Measurements from ENCODE around the gene NSL1. TPM values are rescaled to one million over a fixed set of nuclear protein-coding genes. Genes with fewer than 3 reads are reported as not detected.
"Not testable (repeated sequence)": the region's sequence is repeated elsewhere in the genome, so short reads cannot be mapped to it uniquely, and the experiment has no call there.

The NSL1 gene
- total RNA-seq, 2 donors from 2014 or later, result 29.1 to 33.4 TPM

- intact Hi-C loops (cut with DNase I), result no loop called here
- no peak for DNase-seq (ENCODE audit: low spot score)
These were observed 70.0 kb downstream of the NSL1 start for GRCh38 chr1:212721388-212722247.

DNA sequence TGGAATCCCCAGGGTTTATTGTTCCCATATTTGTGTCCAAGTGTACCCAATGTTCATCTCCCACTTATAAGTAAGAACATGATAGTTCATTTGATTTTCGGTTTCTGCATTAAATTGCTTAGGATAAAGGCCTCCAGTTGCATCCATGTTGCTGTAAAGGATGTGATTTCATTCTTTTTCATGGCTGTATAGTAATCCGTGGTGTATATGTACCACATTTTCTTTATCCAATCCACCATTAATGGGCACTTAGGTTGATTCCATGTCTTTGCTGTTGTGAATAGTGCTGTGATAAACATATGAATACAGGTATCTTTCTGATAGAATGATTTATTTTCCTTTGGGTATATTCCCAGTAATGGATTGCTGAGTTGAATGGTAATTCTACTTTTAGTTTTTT lies 71.9 kb downstream of the NSL1 start:
- no peak for DNase-seq (ENCODE audit: low spot score)
- intact Hi-C loops (cut with DNase I), result no loop called here

DNA sequence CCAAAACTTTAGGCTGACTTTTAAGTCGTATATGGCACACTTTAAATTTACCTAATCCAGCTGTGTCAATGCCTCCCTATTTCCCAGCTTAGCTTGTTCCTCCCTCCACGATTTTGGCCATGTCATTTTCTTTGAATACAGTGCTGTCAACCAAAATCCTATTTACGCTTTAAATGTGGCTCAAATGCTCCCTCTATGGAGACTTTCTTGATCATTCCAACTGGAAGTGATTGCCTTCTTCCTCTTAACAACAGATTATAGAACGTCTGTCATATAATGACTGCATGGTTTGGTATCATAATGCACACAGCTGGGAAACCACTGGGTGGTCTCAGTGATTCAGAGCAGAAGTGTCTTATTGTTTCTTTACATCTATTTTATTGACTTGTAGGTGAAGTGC lies 73.1 kb downstream of the NSL1 start:
- intact Hi-C loops (cut with DNase I), result no loop called here

GRCh38 chr1:212716161-212716560 lies 75.4 kb downstream of the NSL1 start:
- intact Hi-C loops (cut with DNase I), result no loop called here
- no peak for DNase-seq (ENCODE audit: low spot score)

More for the DNA sequence above, 73.1 kb downstream of the NSL1 start:
- DNase-seq (ENCODE audit: low spot score), result no peak

DNA sequence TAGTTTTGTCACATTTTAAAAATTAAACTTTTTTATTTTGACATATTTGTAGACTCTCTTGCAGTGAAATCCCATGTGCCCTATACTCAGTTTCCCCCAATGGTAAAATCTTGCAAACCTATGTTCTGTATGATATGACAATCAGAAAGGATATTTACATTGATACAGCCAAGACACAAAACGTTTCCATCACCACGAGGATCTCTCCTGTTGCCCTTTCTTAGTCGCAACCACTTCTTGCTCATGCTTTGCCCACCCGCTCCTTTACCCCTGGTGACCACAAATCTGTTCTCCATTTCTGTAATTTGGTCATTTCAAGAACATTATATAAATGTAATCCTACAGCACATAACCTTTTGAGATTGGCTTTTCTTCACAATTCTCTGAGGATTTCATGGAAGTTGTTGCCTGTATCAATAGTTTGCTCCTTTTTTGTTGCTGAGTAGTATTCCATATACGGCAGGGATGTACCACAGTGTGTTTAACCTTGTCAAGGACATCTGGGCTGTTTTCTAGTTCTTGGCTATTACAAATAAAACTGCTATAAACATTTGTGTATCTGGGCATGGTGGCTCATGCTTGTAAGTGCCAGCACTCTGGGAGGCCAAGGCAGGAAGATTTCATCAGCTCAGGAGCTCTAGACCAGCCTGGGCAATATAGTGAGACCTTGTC lies 78.0 kb downstream of the NSL1 start:
- DNase-seq (ENCODE audit: low spot score), result no peak
- intact Hi-C loops (cut with DNase I), result no loop called here

- DNase-seq (ENCODE audit: low spot score), result no peak
- intact Hi-C loops (cut with DNase I), result no loop called here
These were observed 78.9 kb downstream of the NSL1 start for GRCh38 chr1:212712451-212713303.

DNA sequence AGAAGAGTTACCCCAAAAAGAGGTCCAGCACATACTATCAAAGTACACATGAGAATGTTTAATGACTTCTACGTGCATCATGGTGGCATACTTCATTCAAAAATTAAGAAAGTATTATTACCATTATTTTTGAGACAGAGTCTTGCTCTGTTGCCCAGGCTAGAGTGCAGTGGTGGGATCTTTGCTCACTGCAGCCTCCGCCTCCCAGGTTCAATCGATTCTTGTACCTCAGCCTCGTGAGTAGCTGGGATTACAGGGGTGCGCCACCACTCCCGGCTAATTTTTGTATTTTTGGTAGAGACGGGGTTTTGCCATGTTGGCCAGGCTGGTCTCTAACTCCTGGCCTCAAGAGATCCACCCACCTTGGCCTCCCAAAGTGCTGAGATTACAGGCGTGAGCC lies 79.6 kb downstream of the NSL1 start:
- intact Hi-C loops (cut with DNase I); DNase-seq (ENCODE audit: low spot score): not testable (repeated sequence)

DNA sequence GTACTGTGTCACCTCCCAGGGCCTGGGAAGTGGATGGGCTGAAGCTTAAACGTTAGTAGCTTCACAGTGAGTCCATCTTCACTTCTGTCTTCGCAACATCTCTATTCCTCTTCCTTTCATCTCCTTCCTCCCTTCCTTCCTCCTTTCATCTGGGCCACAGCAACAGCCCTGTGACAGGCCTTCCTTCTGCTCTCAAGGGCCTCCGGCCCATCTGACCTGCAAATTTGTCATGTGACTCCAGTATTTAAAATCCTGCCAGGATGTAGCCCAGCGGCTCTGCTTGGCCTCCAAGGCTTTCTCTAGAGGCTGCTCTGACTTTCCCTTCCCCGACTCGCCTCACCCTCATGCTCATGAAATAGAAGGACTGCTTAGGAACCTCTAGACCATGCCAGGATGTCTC lies 81.0 kb downstream of the NSL1 start:
- intact Hi-C loops (cut with DNase I), result no loop called here
- no peak for DNase-seq (ENCODE audit: low spot score)

GRCh38 chr1:212703991-212704564 lies 87.5 kb downstream of the NSL1 start:
- intact Hi-C loops (cut with DNase I), result no loop called here
- DNase-seq (ENCODE audit: low spot score), result no peak

DNA sequence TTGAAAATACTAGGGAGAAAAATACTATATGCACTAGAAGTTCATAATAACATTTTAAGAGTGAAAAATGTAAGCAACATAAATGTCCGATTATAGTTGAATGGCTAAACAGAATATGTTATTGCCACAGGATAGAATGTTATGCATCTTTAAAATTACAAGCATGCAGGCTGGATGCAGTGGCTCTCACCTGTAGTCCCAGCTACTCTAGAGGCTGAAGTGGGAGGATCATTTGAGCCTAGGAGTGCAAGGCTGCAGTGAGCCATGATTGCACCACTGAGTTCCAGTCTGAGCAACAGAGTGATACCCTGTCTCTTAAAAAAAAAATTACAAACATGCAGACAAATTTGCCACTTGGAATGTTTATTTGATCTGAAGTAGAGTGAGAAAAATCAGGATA lies 88.9 kb downstream of the NSL1 start:
- no peak for DNase-seq (ENCODE audit: low spot score)
- intact Hi-C loops (cut with DNase I), result no loop called here

- DNase-seq (ENCODE audit: low spot score), result no peak
- intact Hi-C loops (cut with DNase I), result no loop called here
These were observed 89.7 kb downstream of the NSL1 start for GRCh38 chr1:212701910-212702309.

- intact Hi-C loops (cut with DNase I), result no loop called here
- peak; percentile 90 for DNase-seq (ENCODE audit: low spot score)
These were observed 90.4 kb downstream of the NSL1 start for GRCh38 chr1:212700892-212701819.

- intact Hi-C loops (cut with DNase I), result no loop called here
- peak; percentile 92 for DNase-seq (ENCODE audit: low spot score)
These were observed 91.2 kb downstream of the NSL1 start for GRCh38 chr1:212700223-212700891.

DNA sequence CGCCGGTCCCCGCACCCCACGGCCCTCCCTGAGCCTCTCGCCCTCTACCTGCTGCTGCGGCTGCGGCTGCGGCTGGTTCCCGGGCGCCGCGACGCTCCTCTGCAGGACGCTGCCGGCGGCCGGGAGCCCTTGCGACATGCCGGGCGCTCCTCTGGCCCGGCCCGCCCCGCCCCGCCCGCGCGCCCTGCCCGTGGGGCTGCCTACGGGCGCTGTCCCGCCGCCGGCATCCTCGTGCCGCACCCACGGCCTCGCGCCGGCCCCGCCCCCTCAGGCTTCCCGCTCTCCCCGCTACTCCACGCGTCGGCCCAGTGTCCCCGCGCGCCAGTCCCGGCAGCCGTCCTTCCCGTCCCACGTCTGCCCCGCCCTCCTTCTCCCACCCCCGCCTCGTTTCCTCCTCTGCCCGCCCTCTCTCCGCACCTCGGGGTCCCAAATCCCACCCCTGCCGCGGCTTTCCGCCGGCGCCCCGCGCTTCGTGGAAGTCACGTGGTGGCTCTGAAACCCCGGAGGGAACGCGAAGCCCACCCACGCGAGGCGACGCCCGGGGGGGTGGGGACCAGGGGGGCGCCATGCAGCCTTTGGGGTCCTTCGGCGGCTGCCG lies 91.9 kb downstream of the NSL1 start, which contains the start of gene BATF3:
Gene BATF3, minus strand, starts transcription at position 216 of the 598 bp plus-strand sequence. Its CDS starts 78 bp downstream, at position 138.
- intact Hi-C loops (cut with DNase I), result no loop called here
- peak; percentile 91 for DNase-seq (ENCODE audit: low spot score)

DNA sequence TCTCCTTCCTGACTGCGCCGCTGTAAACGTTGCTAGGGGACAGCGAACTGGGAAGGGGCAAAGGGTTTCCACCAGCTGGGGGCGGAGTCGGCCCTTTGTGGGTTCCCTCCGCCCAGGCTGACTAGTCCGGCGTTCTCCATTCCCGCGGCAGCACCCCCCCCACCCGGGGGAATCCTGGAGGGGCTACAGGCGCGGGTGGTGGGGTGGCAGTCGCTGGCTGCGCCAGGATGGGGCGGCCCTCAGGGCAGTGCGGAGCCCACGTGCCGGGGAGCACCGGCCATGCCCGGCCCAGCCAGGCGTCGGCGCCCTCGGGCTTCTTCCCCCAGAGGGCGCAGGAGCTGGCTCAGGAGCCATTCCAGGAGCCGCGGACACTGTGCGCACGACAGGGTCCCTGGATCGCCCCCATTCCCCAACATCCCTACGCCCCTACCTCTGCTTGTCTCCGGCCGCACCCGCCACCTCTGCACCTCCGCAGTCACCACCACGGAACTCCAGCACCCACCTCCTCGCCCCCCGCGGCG lies 92.4 kb downstream of the NSL1 start:
- intact Hi-C loops (cut with DNase I), result no loop called here
- DNase-seq (ENCODE audit: low spot score), result peak; percentile 88

DNA sequence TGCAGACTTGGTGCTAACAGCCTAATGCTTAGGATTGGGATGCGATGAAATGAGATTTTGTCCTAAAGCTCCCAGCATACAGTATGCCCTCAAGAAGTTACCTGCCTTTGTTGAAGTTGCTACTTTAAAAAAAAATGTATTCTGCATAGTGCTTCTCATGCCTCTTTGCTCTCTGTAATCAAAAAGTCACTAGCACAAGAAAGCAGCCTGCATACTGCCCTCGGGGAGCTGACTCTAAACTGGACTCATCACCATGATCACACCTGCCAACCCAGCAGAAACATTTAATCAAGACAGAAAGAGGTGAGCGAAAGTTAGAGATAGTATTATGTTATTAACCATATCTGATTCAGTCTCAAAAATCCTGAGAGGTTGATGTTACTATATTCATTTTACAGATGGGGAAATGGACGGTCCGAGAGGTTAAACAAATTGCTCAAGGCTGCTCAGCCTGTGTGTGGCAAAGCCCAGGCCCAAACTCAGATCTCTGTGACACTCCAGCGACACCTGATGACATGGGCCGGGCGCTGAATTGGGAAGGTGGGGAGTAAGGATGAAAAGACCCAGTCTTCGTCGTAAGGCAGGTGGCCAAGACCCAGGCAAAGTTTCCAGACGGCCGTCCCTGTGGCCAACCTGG lies 93.0 kb downstream of the NSL1 start:
- DNase-seq (ENCODE audit: low spot score), result no peak
- intact Hi-C loops (cut with DNase I), result no loop called here
